Measurements from ENCODE around the gene SCN7A.

SCN7A gene

DNA sequence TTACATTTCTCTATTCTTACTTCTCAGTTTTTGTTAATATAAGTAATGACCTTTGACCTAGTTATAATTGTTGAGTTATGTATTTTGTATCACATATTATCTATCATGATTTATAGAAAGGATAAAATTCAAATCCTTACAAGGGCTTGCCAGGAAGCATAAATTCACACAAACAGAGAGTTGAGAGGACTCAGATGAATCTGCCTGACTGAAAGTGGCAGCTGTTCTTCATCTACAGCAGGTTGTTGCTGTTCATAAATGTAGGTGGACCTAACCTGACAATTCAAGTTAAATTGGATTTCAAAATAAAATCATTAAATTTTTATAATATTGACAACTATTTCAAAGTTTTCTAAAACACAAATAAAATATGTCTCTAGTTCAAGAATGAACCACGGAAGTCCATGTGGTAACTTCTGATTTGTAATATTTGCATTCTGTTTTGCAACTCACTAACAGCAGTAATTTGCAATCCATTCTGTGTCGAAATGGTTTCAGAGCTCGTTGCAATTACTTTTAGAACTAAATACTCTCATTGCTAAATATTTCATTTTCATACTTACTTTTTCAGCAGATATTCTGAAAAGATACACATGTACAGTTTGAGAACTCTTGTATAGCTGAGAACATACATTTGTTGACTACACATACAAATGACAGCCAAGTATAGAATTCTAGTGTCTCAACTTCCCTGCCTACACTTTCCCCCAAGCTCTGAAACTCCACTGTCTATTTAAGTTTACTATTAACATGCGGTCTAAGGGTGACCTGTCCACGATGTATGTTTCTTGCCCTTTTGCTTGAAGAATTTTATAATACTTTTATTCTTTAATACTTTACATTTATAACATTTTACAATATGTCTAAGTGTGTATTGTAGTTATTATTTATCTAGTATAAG is 25.7 kb downstream of the SCN7A start:
- Histone ChIP-seq H3F3A (ENCODE audit: insufficient read depth, low read length) (0 out of 2 replicates have a peak, but pooled peaks cover 3% of the 10 kb centered on the region), H3K36me3 (replicated peaks; ENCODE audit: insufficient read depth, low read length) (no peaks in the 10 kb centered on the region), H3K4me2 (ENCODE audit: low read depth, low read length) (peak overlapping the region; percentile 37), H4K20me1 (ENCODE audit: insufficient read depth, low read length) (no peaks in the 10 kb centered on the region), H3K27me3 (replicated peaks; ENCODE audit: insufficient read depth, low read length) (no peaks in the 10 kb centered on the region), H3K9ac (ENCODE audit: low read length) (no peak overlapping the region), H3K4me3 (ENCODE audit: low read length) (no peak overlapping the region), H3K9me2 (replicated peaks; ENCODE audit: insufficient read depth, low read length) (no peaks in the 10 kb centered on the region), H3K27ac (ENCODE audit: low read length) (no peak overlapping the region), H3K79me2 (ENCODE audit: low read length) (no peaks in the 10 kb centered on the region), H3K9me3 (replicated peaks; ENCODE audit: insufficient read depth, low read length) (no peaks in the 10 kb centered on the region), H2AFZ (ENCODE audit: low read length) (no peak overlapping the region), H3K4me1 (ENCODE audit: low read length) (peaks cover 5% of the 10 kb centered on the region; the same call in 1 of the 2 replicates)
- peak; percentile 31 for DNase-seq
- TF ChIP-seq, protein P1, sequence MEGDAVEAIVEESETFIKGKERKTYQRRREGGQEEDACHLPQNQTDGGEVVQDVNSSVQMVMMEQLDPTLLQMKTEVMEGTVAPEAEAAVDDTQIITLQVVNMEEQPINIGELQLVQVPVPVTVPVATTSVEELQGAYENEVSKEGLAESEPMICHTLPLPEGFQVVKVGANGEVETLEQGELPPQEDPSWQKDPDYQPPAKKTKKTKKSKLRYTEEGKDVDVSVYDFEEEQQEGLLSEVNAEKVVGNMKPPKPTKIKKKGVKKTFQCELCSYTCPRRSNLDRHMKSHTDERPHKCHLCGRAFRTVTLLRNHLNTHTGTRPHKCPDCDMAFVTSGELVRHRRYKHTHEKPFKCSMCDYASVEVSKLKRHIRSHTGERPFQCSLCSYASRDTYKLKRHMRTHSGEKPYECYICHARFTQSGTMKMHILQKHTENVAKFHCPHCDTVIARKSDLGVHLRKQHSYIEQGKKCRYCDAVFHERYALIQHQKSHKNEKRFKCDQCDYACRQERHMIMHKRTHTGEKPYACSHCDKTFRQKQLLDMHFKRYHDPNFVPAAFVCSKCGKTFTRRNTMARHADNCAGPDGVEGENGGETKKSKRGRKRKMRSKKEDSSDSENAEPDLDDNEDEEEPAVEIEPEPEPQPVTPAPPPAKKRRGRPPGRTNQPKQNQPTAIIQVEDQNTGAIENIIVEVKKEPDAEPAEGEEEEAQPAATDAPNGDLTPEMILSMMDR (IDR thresholded peaks at IDR 0.05; ENCODE audit: low read length), result no peak
- no peak for TF ChIP-seq EZH2phosphoT487 (IDR thresholded peaks at IDR 0.05; ENCODE audit: low read length)
- no peak for TF ChIP-seq EZH2 (optimal IDR thresholded peaks at IDR 0.05; ENCODE audit: low read depth, low read length)

DNA sequence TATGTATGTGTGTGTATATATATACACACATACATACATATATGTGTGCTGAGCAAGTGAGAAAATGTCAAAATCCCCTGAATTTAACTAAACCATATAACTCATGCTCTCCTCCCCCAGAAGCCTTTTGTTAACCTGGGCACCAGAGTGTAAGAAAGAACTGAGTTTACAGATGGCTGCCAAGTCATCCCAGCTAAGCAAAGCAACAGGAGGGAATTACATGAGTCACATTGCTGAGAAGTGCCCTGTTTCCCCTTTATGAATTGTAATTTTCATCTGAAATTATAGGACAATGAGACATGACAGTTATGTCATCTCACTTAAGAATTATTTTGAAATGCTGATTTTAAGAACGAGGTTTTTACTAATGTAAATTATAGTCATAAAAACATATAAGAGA is 29.9 kb downstream of the SCN7A start:
- DNase-seq, result no peak
- Histone ChIP-seq H3K4me3 (ENCODE audit: low read length) (no peak overlapping the region), H2AFZ (ENCODE audit: low read length) (no peak overlapping the region), H3K9ac (ENCODE audit: low read length) (no peak overlapping the region), H3K9me3 (replicated peaks; ENCODE audit: insufficient read depth, low read length) (no peaks in the 10 kb centered on the region), H3K36me3 (replicated peaks; ENCODE audit: insufficient read depth, low read length) (no peaks in the 10 kb centered on the region), H3K4me1 (ENCODE audit: low read length) (peaks cover 5% of the 10 kb centered on the region; the same call in 1 of the 2 replicates), H3K27ac (ENCODE audit: low read length) (no peak overlapping the region), H3F3A (ENCODE audit: insufficient read depth, low read length) (0 out of 2 replicates have a peak, but pooled peaks cover 3% of the 10 kb centered on the region), H3K79me2 (ENCODE audit: low read length) (no peaks in the 10 kb centered on the region), H3K27me3 (replicated peaks; ENCODE audit: insufficient read depth, low read length) (no peaks in the 10 kb centered on the region), H4K20me1 (ENCODE audit: insufficient read depth, low read length) (no peaks in the 10 kb centered on the region), H3K4me2 (ENCODE audit: low read depth, low read length) (no peak overlapping the region), H3K9me2 (replicated peaks; ENCODE audit: insufficient read depth, low read length) (no peaks in the 10 kb centered on the region)
- TF ChIP-seq EZH2 (optimal IDR thresholded peaks at IDR 0.05; ENCODE audit: low read depth, low read length) (no peak), EZH2phosphoT487 (IDR thresholded peaks at IDR 0.05; ENCODE audit: low read length) (no peak)
- TF ChIP-seq, protein P1 (IDR thresholded peaks at IDR 0.05; ENCODE audit: low read length), result no peak

DNA sequence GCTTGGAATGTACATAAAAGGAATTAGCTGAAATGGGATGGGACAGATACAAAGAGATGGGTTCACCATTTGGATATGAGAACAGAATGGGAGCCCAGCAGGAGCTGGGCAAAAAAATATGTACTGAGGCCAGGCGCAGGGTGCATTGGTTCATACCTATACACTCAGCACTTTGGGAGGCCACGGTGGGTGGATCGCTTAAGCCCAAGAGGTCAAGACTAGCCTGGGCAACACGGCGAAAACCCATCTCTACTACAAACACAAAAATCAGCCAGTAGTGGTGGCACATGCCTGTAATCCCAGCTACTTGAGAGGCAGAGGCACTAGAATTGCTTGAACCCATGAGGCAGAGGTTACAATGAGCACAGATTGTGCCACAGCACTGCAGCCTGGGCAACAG is 30.4 kb downstream of the SCN7A start:
- H3K9me3 ChIP-seq (replicated peaks; ENCODE audit: insufficient read depth, low read length), result no peaks in the 10 kb centered on the region
- H3K27me3 ChIP-seq (replicated peaks; ENCODE audit: insufficient read depth, low read length), result no peaks in the 10 kb centered on the region
- H3K27ac ChIP-seq (ENCODE audit: low read length), result no peak overlapping the region
- H3K4me2 ChIP-seq (ENCODE audit: low read depth, low read length), result no peak overlapping the region
- H3K9ac ChIP-seq (ENCODE audit: low read length), result no peak overlapping the region
- H3K4me1 ChIP-seq (ENCODE audit: low read length), result peaks cover 5% of the 10 kb centered on the region; the same call in 1 of the 2 replicates
- TF ChIP-seq EZH2phosphoT487 (IDR thresholded peaks at IDR 0.05; ENCODE audit: low read length), result no peak
- TF ChIP-seq, protein P1 (IDR thresholded peaks at IDR 0.05; ENCODE audit: low read length), result no peak
- TF ChIP-seq EZH2 (optimal IDR thresholded peaks at IDR 0.05; ENCODE audit: low read depth, low read length), result no peak
- no peak for DNase-seq
- H4K20me1 ChIP-seq (ENCODE audit: insufficient read depth, low read length), result no peaks in the 10 kb centered on the region
- H3K4me3 ChIP-seq (ENCODE audit: low read length), result no peak overlapping the region
- no peaks in the 10 kb centered on the region for H3K79me2 ChIP-seq (ENCODE audit: low read length)
- H3K36me3 ChIP-seq (replicated peaks; ENCODE audit: insufficient read depth, low read length), result no peaks in the 10 kb centered on the region
- H2AFZ ChIP-seq (ENCODE audit: low read length), result no peak overlapping the region
- H3F3A ChIP-seq (ENCODE audit: insufficient read depth, low read length), result 0 out of 2 replicates have a peak, but pooled peaks cover 3% of the 10 kb centered on the region
- H3K9me2 ChIP-seq (replicated peaks; ENCODE audit: insufficient read depth, low read length), result no peaks in the 10 kb centered on the region

Data from MM.1S (cell line).